GM19238 (cell line): ENCODE results near the gene EPB41L2.
"Not testable (repeated sequence)": the region's sequence is repeated elsewhere in the genome, so short reads cannot be mapped to it uniquely, and the experiment has no call there.

ENCODE experiments used
- DNase-seq: peaks from one replicate; pipeline ENCODE4 v3.0.0; 2011; ENCODE audit warnings: low spot score; ENCODE audit not compliant: insufficient read length

EPB41L2 gene

GRCh38 chr6:130811932-130812331 is 251.1 kb downstream of the EPB41L2 start:
- DNase-seq = no peak

GRCh38 chr6:130810307-130811030 is 252.6 kb downstream of the EPB41L2 start:
- DNase-seq = no peak

GRCh38 chr6:130801368-130801767 is 261.7 kb downstream of the EPB41L2 start:
- DNase-seq = not testable (repeated sequence)

- no peak for DNase-seq
Measured at GRCh38 chr6:130797061-130797460, 266.0 kb downstream of the EPB41L2 start.

GRCh38 chr6:130796313-130796905 is 266.6 kb downstream of the EPB41L2 start:
- DNase-seq = no peak

GRCh38 chr6:130794738-130795137 is 268.3 kb downstream of the EPB41L2 start:
- DNase-seq = no peak

- DNase-seq = no peak
Measured at GRCh38 chr6:130794010-130794697, 268.9 kb downstream of the EPB41L2 start.
